Stimulated activated CD4-positive, alpha-beta T cell treated with anti-CD3 and anti-CD28 coated beads, Interleukin-15, amount 100 ng/mL, for 1 hour (primary cell): ENCODE results near the gene TSKU.
"Not testable (repeated sequence)": the region's sequence is repeated elsewhere in the genome, so short reads cannot be mapped to it uniquely, and the experiment has no call there.

Experiments used
- DNase-seq, 2 donors: peaks; one replicate each; pipeline ENCODE4 v3.0.0-alpha.2; 2020; ENCODE audit warnings: low read depth in 1 of 2, low spot score in 1 of 2

TSKU gene

DNA sequence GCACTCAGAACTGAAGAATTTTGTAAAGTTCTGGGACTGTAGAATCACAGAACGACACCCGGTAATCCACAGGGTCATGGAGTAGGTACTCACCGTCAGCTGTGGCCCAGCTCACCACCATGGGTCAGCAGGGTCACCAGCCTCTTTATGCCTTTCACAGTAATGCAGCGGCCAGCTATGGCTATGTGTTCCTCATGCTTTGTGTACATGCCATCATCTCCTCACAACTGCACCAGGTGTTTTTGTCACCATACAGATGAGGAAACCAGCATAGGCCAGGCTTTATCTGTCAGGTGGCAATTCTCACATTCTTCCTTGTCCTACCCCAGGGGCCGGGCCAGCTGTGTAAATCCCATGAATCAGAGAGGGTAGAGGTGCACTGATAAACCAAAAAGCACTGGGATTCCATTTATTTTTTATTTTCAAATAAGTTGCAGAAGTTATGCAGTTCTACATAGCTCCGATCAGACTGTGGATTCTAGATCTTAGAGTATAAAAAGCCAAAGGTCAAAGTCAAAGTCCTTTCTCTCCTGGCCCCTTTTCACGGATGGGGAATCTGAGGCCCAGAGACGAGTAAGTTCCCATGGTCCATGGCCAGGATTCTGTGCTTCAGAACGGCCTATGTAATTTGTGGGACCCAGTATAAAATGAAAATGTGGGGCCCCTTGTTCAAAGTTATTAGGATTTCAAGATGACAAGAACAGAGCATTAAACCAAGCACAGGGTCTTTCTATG lies 17.5 kb downstream of the TSKU start:
- no peak for DNase-seq

DNA sequence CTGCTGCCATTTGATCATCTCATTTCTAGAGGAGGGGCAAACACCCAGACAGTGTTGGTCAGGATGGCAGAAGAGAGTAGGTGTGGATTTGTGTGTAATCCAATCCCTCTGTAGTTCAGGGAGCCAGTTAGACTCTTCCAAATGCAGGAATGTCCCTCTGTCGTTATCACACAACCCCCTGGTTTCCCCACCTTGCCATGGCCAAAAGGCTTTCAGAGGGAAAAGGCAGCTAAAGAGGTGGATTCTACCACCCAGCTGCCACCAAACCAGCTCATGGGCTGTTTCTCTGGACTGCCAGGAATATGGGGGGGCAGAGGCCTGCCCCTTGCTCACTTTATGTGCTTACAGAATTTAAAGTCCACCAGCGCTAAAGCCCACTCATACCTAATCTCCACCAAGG lies 18.1 kb downstream of the TSKU start:
- DNase-seq, result no peak

GRCh38 chr11:76801736-76802135 lies 18.6 kb downstream of the TSKU start:
- no peak for DNase-seq

DNA sequence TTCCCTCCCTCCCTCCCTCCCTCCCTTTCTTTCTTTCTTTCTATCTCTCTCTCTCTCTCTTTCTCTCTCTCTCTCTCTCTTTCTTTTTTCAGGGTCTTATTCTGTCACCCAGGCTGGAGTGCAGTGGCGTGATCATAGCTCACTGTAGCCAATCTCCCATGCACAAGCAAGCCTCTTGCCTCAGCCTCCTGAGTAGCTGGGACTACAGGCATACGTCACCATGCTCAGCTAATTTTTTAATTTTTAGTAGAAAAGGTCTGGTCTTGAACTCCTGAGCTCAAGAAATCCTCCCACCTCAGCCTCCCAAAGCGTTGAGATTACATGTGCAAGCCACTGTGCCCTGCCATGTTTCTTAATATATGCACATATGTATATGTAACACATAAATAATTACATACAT lies 19.0 kb downstream of the TSKU start:
- DNase-seq, result no peak

DNA sequence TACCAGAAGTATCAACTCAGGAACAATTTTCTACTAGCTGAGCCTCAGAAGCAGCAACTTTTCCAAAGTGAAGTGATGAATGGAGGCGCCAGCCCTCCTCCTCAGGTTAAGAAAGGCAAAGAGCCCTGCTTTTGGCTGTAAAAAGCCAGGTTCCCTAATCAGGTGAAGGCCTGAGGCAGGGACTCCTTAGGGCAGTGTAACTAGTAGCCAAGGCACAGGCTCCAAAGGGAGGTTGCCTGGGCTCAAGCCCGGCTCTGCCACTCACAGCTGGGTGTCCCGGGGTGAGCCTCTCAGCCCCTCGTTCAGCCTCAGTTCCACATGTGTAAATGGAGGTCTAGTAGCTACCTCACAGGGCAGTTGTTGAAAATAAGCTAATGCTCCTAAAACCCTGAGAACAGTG lies 19.5 kb downstream of the TSKU start:
- no peak for DNase-seq

DNA sequence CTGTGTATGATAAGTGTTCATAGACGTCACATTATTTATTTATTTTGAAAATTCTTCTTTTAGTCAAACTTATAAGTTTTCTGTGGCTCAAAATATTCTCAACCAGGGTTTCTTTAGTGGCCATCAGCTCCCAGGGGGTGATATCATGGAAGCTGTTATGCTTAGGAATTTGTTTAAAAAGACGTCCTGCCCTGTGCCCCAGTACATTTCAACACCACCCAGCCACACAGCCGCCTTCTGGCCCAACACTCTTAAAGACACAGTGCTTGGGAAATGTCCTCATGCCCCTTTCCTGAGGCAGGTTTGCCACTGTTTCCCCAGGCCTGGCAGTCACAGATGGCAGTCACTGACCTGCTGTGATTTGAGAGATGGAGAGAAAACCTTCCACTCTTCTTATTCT lies 19.9 kb downstream of the TSKU start:
- no peak for DNase-seq

DNA sequence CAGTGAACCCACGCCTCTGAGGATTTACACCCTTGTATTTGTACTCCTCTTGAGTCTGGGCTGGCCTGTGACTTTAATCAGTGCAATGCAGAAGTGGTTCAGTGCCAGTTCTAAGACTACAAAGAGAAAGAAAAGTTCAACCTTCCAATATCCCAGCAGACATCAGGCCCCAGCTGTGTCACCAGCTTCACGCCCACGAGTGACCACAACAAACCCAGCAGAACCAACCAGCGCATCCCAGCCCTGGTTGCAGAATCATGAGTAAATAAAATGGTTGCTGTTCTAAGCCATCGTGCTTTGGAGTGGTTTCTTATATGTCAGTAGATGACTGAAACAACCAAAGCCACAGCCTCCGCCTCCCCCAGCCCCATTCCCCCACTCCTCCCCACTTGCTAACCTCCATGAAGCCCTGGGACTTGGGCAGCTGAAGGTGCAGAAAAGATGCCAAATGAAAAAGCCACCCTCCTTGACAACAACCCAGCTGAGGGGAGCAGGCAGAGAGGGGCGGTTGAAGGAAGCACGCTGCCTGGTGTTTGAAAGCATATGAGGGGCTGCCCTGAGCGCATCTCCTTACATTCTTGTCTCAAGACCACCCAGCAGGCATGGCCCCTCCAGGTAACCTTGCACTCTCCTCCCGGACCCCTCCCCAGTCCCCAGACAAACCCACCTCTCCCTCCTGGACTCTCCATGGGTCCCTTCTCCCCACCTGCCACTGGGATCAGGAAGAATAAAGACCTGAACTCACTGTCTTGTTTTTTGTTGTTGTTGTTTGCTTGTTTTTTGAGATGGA lies 20.9 kb downstream of the TSKU start:
- DNase-seq, result peak in 1 of 2 donors; percentile 38

DNA sequence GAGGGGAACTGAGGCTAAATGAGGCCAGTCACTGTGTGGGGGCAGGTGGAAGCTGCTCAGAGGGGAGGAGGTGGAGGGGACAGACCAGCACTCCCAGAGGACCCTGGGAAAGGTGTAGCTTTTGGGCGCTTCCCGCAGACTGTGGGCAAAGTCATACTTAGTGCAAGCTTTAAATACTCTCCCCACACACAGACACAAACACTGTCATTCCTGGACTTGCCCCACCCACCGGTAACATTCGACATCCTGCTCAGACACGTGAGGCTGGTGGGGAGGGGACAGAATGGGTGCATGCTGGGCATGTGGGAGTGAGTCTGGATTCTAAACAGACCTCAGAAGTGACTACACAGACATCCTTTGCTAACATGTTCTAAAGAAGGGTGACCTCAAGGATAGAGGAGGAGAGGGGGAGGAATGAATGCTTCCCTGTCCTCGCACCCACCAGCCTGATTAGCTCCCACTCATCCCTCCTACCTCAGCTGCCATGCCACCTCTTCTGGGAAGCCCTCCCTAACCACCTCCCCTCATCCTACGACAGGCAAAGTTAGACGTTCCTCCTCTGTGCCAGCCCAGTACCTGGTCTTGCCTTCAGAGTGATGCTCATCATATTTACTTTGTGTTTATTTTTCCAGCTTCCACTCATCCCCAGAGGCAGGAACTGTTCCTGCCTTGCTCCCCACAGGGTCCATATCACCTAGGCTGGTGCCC lies 22.2 kb downstream of the TSKU start:
- DNase-seq, result no peak

DNA sequence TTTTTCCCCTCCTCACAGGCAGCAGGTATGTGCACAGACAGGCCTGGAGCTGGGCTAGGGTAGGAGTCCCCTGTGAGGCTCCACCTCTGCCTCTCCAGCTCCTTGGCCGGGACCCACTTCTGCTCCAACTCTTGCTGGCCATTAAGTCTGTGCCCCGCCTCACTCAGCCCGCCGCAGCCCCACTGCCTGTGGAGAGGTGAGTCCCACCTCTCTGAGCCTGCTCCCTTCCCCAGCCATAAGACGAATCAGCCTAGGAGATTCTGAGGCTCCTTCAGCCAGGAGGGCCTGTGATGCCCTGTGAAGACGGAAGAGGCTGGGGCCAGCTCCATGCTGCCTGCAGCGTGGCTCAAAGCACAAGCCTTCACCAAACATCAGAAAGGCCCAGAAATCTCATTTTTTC lies 23.0 kb downstream of the TSKU start:
- no peak for DNase-seq

- no peak for DNase-seq
Observed at GRCh38 chr11:76806608-76807205, 23.6 kb downstream of the TSKU start.

GRCh38 chr11:76807206-76807875 lies 24.2 kb downstream of the TSKU start:
- peak; percentile 21 to 51 for DNase-seq

- no peak for DNase-seq
Observed at GRCh38 chr11:76808171-76808570, 25.0 kb downstream of the TSKU start.

DNA sequence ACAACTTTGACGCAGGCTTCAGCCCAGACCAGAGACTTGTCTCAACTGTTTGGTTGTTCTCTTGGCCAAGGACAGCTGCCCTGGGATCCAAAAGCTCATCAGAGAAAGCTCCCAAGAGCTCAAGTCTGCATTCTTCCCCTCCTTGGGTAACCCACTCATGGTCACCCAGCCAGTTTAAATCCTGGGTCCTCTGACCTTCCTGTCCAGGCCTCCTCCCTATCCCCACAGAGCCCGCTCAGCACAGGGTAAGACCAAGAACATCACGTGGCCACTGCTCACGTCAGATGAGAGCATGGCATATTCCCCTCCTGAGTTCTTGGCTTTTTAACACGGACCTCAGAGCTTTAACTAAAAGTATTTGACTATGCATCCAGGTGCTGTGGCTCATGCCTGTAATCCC lies 25.8 kb downstream of the TSKU start:
- DNase-seq, result no peak

DNA sequence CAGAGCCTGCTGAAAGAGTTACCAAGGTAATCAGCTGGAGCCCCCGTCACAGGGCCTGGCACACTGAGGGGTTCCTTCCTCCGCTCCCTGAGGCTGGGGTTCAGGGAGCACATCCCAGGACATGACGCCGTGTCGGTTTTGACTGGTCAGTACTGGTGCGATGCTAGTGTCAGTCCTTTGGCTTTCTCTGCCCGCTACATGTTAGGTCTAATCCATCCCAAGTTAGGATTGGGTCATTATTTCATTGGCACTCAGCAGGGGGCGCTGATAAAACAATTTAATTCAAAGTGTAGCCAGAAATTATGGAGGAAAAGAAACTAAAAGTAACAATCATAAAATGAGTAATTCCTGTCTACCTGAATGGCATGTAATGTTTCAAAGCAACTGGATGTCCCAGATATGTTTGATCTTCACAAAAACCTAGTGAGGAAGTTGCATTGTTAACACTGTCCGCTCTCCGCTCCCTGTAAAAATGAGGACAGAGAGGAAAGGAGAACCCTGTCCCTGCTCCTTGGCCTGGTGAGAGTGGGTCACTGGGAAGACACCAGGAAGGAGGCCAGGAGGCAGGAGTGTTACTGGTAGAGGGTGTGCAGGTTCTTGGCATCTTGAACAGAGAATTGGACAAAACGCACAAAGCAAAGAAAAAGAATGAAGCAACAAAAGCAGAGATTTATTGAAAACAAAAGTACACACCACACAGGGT lies 27.1 kb downstream of the TSKU start:
- no peak for DNase-seq

- no peak for DNase-seq
Observed at GRCh38 chr11:76811259-76811658, 28.1 kb downstream of the TSKU start.

DNA sequence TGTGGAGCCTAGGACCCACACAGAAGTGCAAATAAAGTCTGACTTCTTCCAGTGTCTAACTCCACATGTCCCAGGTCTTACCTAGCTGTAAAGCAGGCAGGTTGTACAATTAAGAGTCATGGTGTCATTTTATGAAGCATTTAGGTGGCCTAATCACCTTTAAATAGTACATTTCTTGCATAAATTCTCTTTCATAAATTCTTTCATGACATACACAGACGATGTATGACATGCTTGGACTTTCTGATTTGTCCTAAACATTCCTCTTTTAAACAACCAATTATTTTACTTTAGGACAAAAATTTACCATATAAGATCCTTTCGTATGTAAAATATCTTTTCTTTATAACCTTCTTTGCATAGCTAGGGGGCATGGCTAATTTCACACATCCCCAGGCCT lies 31.3 kb downstream of the TSKU start:
- DNase-seq, result no peak

GRCh38 chr11:76815678-76816077 lies 32.5 kb downstream of the TSKU start:
- DNase-seq, result not testable (repeated sequence)

GRCh38 chr11:76820184-76820566 lies 37.0 kb downstream of the TSKU start:
- DNase-seq, result no peak

DNA sequence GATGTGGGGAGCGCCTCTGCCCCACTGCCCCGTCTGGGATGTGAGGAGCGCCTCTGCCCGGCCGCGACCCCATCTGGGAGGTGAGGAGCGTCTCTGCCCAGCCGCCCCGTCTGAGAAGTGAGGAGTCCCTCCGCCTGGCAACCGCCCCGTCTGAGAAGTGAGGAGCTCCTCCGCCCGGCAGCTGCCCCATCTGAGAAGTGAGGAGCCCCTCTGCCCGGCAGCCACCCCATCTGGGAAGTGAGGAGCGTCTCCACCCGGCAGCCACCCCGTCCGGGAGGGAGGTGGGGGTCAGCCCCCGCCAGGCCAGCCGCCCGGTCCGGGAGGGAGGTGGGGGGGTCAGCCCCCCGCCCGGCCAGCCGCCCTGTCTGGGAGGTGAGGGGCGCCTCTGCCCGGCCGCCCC lies 38.2 kb downstream of the TSKU start:
- not testable (repeated sequence) for DNase-seq

DNA sequence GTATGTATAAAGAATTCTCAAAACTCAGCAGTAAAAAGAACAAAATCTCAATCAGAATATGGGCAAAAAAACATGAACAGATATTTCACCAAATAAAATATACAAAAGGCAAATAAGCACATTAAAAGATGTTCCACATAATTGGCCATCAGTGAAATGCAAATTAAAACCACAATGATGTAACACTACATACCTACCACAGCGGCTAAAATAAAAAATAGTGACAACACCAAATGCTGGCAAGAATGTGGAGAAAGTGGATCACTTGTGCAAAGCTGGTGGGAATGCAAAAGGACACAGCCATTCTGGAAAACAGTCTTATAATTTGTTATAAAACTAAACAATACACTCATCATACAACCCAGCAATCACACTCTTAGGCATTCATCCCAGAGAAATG lies 39.2 kb downstream of the TSKU start:
- no peak for DNase-seq
